ENCODE results near the gene NANOS2. TPM values are rescaled to one million over a fixed set of nuclear protein-coding genes. Genes with fewer than 3 reads are reported as not detected.

Gene NANOS2
- total RNA-seq, 2 experiments from 2014 or later, result not detected

GRCh38 chr19:45933759-45934158, 19.2 kb upstream of the NANOS2 start:
- CTCF ChIA-PET, result no interaction called here

DNA sequence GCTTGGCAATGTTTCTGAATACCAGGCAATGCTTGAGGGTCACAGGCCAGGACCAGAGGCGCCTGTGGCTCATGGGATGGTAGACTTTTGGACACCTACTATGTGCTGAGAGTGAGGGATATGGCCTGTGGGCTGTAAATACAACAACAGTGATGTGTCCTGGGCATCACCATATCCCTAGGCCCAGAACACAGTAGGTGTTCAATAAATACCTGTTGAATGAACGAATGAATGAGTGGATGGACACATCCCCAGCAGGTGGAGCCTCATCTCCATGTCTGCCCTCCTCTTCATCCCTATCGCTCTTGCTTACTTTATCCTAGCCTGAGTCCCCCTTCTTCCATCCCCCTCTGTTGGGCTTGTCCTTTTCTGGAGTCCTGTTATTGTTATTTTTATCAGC, 16.5 kb upstream of the NANOS2 start:
- POLR2A ChIA-PET, result no interaction called here
- CTCF ChIA-PET, result no interaction called here

More at GRCh38 chr19:45933759-45934158, 19.2 kb upstream of the NANOS2 start:
- POLR2A ChIA-PET, result no interaction called here

DNA sequence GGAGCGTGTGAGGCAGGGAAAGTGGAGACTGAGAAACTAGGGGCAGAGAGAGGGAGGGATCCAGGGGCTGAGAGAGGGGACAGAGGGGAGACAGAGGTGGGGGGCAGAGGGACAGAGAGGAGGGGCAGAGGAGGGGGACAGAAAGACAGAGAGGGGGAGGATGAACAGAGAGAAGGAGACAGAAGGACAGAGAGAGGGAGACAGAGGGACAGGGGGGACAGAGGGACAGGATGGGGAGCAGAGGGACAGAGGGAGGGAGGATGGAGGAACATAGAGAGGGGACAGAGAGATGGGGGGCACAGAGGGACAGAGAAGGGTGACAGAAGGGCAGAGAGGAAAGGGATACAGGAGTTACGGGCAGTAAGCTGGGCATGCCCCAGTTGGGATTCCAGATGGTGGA, 14.7 kb upstream of the NANOS2 start:
- CTCF ChIA-PET, result no interaction called here
- POLR2A ChIA-PET, result no interaction called here

- CTCF ChIA-PET, result interaction anchor here (1.5 kb wide), 1 partner anchor 89 kb away, joined by 5 read pairs; no protein-coding TSS in a partner anchor
- POLR2A ChIA-PET, result interaction anchor here (1.1 kb wide), 1 partner anchor 64 kb away, joined by 3 read pairs; no protein-coding TSS in a partner anchor
Measured at GRCh38 chr19:45927565-45928261, 13.1 kb upstream of the NANOS2 start.

DNA sequence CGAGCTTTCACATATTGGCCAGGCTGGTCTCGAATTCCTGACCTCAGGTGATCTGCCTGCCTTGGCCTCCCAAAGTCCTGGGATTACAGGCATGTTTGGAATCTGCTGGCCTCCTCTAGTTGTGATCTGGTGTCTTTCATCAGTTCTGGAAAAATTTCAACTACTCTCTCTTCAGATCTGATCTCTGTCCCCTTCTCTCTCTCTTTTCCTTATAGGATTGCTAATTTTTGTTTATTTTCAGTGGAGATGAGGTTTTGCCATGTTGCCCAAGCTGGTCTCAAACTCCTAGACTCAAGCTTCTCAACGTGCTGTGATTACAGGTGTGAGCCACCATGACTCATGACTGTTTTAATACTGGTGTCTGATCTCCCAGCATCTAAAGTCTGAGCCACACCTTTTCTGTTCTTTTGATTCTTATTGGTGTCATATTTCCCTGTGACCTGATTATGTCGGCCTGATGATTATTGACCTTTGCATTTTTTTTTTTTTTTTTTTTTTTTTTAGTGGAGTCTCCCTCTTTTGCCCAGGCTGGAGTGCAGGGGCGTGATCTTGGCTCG, 10.4 kb upstream of the NANOS2 start:
- ChIA-PET POLR2A (interaction anchor here (0.6 kb wide), 1 partner anchor 146 kb away, joined by 4 read pairs; no protein-coding TSS in a partner anchor), CTCF (interaction anchor here (0.7 kb wide), 2 partner anchors 359 to 688 kb away, joined by 3 read pairs; no protein-coding TSS in a partner anchor)

GRCh38 chr19:45922281-45922680, 7.7 kb upstream of the NANOS2 start:
- ChIA-PET POLR2A (no interaction called here), CTCF (interaction anchor here (1.0 kb wide), 1 partner anchor 19 kb away, joined by 7 read pairs; no protein-coding TSS in a partner anchor)

DNA sequence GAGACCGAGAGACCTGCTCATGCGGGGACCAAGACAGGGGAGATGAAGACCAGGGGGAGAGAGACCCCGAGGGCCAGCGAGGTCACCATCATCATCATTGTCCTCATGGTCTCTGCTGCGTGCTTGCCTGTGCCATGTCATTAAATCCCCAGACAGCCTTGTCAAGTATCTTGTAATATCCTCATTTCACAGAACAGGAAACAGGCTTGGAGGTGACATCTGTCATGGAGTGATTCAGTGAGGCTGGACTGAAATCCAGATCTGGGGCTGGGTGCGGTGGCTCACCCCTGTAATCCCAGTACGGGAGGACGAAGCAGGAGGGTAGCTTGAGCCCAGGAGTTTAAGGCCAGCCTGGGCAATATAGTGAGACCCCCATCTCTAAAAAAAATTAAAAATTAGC, 5.9 kb upstream of the NANOS2 start:
- ChIA-PET POLR2A (interaction anchor here (0.6 kb wide), 1 partner anchor 54 kb away, joined by 8 read pairs; no protein-coding TSS in a partner anchor), CTCF (no interaction called here)

DNA sequence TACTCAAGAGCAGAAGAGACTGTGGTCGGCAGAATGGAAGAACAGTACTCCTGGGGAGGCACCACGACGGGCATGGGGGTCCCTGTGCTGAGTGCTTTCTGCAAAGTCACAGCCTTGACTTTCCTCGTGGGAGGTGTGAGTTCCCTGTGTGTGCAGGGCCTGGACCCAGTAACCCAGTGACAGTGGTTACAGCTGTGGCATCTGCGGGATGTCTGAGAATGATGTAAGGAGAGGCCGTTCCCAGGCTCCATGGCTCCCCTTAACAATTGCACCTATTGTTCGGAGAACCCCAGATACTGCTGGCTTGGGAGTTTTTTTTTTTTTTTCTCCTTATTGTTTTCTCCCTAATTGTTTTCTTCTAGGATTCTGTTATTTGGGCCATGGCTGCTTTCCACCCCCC, 5.1 kb upstream of the NANOS2 start:
- ChIA-PET CTCF (interaction anchor here (0.7 kb wide), 1 partner anchor 10 kb away, joined by 3 read pairs; no protein-coding TSS in a partner anchor), POLR2A (interaction anchor here (0.5 kb wide), 1 partner anchor 203 kb away, joined by 4 read pairs; no protein-coding TSS in a partner anchor)

- CTCF ChIA-PET, result no interaction called here
Measured at GRCh38 chr19:45918721-45919120, 4.1 kb upstream of the NANOS2 start.

DNA sequence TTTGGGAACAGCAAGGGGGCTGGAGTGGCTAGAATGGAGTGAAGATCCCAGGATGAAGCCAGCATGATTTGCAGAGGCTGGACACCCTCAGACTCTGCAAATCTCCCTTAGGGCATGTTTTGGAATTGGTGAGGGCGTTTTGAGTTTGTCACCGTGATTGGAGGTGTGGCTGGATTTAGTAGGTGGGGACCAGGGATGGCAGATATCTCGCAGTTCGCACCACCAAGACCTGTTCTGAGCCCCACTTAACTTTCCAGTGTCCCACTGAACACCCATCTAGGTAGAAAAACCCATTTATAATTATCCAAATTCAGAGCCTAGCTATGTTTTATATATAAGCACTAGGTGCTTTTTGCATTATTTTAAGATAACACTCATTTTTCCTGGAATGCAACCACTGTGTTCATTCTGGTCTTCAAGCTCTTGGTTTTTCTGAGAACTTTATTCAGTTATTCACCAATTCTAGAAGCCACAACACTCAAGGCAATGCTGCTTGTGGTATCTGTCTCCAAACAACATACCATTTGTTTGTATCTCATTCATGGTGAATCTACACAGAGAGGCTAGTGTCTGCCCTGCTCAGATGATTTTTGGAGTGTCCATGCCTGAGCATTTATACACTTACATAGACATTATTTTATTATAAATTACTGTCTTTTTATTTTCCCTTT, 3.0 kb upstream of the NANOS2 start:
- POLR2A ChIA-PET, result no interaction called here
- CTCF ChIA-PET, result interaction anchor here (0.7 kb wide), 2 partner anchors 28 to 54 kb away, joined by 3 to 4 read pairs; partner anchors contain the start of gene SYMPK

More at GRCh38 chr19:45918721-45919120, 4.1 kb upstream of the NANOS2 start:
- POLR2A ChIA-PET, result interaction anchor here (0.6 kb wide), 1 partner anchor 9 kb away, joined by 4 read pairs; no protein-coding TSS in a partner anchor

- ChIA-PET POLR2A (no interaction called here), CTCF (no interaction called here)
Measured at GRCh38 chr19:45911291-45911690, 3.3 kb downstream of the NANOS2 start.

DNA sequence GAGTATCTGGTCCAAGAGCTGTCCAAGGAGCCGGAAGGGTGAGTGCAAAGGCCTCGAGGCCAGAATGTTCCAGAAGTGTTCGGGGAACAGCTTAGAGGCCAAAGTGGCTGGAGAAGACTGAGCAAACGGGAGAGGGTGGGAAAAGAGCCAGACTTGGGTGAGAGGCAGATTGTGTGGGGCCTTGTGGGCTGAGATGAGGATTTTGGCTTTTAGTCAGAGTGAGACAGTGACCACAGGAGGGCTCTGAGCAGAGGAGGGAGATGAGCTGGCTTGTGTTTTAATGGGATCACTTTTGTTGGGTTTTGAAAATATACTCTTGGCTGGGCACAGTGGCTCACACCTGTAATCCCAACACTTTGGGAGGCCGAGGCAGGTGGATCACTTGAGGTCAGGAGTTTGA, 5.6 kb downstream of the NANOS2 start:
- ChIA-PET POLR2A (no interaction called here), CTCF (interaction anchor here (0.6 to 1.3 kb wide), 2 partner anchors 101 to 178 kb away, joined by 3 read pairs; partner anchors contain the start of gene FBXO46)

- POLR2A ChIA-PET, result no interaction called here
- CTCF ChIA-PET, result interaction anchor here (0.6 to 1.8 kb wide), 4 partner anchors 20 to 116 kb away, joined by 3 to 6 read pairs (median 3); no protein-coding TSS in a partner anchor
Measured at GRCh38 chr19:45906221-45906620, 8.4 kb downstream of the NANOS2 start.

DNA sequence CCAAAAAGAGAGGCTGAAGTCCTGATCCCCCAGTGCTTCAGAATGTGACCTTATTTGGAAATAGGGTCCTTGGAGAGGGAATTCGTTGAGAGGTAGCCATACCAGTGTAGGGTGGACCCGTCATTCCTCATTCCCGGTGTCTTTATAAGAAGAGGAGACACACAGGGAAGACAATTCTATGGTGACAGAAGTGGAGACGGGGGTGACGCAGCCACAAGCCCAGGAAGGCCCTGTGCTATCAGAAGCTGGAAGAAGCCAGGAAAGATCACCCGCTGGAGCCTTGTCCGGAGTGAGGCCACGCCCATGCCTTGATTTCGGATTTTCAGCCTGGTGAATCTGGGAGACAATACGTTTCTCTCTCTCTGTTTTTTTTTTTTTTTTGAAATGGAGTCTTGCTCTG, 9.6 kb downstream of the NANOS2 start:
- POLR2A ChIA-PET, result no interaction called here
- CTCF ChIA-PET, result no interaction called here

DNA sequence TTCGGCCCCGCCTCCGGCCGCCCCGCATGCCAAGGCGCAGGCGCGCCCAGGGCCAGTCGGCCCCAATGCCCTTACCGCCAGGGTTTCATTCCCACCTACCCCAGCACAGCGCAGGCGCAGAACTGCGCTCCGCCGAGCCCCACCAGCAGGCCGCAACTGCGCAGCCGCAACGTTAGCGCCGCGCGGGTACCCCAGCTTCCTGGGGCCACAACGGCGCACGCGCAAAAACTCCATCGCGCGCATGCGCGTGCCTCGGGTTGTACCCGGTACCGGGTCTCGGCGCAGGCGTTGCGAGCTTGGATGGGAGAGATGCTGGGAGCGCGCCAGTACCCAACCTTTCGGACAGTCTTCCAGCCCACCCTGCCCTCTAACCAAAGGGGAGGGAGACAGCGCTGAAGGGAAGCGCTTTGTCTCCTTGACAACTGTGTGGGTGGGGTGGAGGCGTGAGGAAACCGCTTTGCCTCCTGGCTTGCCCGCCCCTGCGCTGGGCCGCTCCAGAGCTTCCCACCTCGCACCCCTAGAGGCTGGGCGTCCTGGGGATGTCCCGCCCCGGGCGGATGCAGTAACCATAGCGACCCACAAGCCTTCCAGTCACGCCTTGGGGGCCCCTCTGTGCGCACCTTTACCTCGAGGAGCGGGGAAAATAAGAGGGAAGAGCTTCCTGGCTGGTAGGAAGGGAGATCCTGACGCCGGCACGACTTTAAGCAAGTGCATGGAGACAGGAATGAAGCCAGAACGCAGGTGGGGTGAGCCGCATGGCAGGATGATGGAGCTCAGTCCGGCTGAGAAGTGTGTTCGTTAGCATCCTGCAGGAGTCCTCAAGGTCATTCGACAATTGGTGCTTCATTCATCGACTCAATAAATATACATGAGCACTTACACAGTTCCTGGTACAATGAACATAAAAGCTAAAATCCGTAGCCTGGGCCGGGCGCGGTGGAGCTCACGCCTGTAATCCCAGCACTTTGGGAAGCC, 11.6 kb downstream of the NANOS2 start:
- CTCF ChIA-PET, result interaction anchor here (0.5 to 4.3 kb wide), 7 partner anchors 18 to 843 kb away, joined by 3 to 23 read pairs (median 4); partner anchors contain the start of genes FOXA3 and SYMPK
- POLR2A ChIA-PET, result interaction anchor here (0.5 to 2.2 kb wide), 5 partner anchors 17 to 227 kb away, joined by 3 to 19 read pairs (median 6); partner anchors contain the start of genes CCDC61, IRF2BP1 and SYMPK

GRCh38 chr19:45901912-45902650, 12.5 kb downstream of the NANOS2 start, which contains the start of gene MYPOP:
Gene MYPOP (minus strand): TSS chr19:45902613. CDS start chr19:45901773, 840 bp downstream.
- ChIA-PET POLR2A (interaction anchor here (0.8 to 2.2 kb wide), 3 partner anchors 16 to 93 kb away, joined by 5 to 19 read pairs (median 6); partner anchors contain the start of genes CCDC61 and IRF2BP1), CTCF (interaction anchor here (0.5 to 4.3 kb wide), 5 partner anchors 17 to 363 kb away, joined by 3 to 23 read pairs (median 4); partner anchors contain the start of genes FOXA3 and SYMPK)

DNA sequence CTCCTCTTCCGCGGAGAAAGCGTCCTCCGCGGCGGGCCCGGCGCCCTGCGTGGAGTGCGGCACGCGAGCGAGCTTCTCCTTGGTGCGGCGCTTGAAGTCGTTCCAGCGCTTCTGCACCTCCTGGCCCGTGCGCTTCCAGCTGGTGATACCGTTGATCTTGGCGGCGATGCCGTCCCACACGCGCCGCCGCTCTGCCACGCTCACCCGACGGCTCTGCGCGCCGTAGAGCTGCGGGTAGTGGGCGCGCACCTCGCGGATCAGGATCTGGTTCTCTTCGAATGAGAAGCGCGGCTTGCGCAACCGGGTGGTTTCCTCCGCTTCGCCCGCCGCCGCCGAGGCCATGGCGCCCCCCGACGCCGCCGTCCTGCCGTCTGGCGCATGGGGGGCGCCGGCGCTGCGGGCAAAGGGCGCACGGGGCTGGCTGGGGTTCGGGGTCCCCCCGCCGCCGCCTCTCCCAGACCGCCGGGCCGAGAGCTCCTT, 13.1 kb downstream of the NANOS2 start:
- CTCF ChIA-PET, result interaction anchor here (1.3 to 4.3 kb wide), 2 partner anchors 38 to 108 kb away, joined by 4 to 23 read pairs; partner anchors contain the start of genes FOXA3 and SYMPK
- POLR2A ChIA-PET, result interaction anchor here (0.8 to 2.2 kb wide), 3 partner anchors 15 to 94 kb away, joined by 5 to 19 read pairs (median 6); partner anchors contain the start of genes CCDC61 and IRF2BP1
